Stimulated activated CD4-positive, alpha-beta T cell treated with anti-CD3 and anti-CD28 coated beads, Interleukin-1b, Interleukin-23, amount 100 ng/mL, for 24 hours (primary cell): ENCODE results near the gene RNF44.
"Not testable (repeated sequence)": the region's sequence is repeated elsewhere in the genome, so short reads cannot be mapped to it uniquely, and the experiment has no call there.

Experiments
- DNase-seq, 4 experiments: peaks; one replicate each; pipeline ENCODE4 v3.0.0-alpha.2; 2020; ENCODE audit warnings: low read depth in 4 of 4, low spot score in 1 of 4

RNF44 gene

DNA sequence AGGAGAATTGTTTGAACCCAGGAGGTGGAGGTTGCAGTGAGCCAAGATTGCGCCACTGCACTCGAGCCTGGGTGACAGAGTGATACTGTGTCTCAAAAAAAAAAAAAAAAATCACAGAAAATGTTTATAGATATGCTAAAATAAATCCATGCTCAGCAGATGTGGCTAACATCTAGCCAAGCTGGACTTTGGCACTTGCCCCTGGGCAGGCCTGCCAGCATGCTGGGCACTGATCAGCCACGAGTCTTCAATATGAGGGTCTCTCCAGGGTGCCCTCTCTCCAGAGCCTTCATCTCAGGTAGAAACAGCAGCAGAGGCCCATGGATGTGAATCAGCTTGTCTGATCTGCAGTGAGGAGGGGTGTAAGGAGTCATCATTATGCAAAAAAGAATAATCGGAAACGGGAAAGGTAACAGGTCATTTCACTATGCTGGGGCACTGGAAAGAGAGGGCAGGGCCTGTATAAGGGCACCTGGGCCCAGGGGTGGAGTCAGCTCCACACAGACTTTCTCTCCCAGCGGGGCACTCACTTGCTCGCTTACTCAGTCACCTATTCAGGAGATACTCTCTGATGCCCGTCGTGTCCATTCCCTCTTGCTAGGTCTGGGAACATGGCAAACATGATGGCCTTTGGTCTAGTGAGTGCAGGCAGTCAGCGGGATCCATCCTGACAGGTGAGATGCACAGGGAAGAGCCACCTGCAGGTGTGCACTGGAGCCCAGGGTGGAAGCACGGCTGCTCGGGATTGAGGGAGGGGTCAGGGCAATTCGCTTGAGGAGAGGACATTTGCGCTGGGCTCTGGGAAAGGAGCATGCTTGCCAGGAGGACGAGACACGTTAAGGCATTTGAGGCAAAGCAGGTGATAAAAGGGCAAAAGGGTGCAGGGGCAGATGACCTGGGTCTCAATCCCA, 17.1 kb downstream of the RNF44 start:
- DNase-seq = no peak

DNA sequence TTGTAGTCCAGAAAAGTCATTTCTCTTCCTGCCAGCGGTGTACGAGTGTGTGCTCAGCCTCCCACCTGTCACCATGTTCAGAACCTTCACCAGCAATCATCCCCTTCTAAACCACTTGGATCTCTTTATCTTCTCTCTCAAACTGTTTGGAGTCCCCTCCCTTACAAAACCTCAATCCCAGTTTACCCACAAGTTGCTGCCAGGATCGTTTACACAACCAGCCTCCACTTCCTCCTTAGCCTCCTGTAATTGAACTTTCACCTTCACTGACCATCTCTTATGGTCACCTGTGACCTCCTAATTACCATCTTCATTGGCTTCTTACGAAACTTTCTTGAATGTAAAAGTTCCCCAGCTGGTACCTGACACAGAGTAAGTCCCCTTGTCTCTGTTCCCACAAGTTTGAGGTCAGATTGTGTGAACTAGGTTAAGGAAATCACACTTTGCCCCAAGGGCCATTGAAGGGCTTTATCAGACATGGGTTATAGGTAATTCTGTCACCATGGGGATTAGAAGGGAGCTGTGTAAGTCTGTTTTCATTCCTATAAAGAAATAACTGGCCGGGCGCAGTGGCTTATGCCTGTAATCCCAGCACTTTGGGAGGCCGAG, 20.0 kb downstream of the RNF44 start:
- DNase-seq = no peak

DNA sequence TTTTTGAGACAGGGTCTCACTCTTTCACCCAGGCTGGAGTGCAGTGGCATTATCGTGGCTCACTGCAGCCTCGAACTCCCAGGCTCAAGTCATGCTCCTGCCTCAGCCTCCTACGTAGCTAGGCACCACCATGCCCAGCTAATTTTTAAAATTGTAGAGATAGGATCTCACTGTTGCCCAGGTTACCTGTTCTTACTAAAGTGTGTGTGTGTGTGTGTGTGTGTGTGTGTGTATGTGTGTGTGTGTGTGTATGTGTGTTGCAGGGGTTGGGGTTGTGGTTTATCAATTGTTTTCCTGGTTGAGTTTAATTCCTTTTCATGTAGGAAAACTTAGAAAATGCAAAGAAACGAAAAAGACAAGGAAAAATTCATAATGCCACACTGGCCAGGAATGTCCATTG, 21.8 kb downstream of the RNF44 start:
- no peak for DNase-seq

DNA sequence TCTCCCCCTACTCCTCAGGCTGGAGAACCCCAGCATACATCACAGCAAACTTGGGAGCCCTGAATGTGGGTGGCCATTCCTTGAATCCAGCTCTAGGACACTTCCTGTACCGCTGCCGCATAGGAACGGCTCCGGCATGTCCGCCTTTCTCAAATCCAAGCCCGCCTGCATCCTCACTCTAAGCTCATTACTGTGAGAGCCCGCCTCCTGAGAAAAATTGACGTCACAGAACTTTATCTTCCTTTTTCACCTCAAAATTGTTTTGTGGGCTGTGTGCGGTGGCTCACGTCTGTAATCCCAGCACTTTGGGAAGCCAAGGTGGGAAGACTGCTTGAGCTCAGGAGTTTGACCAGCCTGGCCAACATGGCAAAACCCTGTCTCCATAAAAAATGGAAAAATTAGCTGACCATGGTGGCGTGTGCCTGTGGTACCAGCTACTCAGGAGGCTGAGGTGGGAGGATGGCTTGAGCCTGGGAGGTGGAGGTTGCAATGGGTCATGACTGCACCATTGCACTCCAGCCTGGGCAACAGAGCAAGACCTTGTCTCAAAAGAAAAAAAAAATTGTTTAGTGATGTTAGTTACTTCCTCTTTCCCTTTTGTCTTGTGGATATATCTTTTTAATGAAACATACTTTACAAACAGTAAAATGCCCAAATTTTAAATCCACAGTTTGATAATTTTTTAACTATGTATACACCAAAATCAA, 22.8 kb downstream of the RNF44 start:
- no peak for DNase-seq

DNA sequence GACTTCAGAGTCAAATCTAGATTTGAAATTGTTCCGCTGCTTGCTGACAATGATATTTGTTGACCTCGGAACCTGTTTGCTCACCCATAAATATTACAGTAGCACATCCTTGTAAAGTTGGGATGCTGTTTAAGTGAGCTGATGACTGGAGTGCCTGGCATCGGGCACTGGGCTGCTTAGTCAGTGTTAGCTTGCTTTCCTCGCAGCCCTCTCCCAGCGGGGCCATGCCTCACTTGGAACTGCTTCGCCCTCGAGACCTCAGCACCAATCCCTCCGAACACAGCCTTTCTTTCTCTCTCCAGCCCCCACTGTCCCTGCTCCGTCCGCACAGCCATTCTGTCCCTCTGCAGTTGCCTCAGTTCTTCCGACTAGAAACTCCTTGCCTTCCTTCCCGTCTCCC, 23.4 kb downstream of the RNF44 start:
- no peak for DNase-seq

DNA sequence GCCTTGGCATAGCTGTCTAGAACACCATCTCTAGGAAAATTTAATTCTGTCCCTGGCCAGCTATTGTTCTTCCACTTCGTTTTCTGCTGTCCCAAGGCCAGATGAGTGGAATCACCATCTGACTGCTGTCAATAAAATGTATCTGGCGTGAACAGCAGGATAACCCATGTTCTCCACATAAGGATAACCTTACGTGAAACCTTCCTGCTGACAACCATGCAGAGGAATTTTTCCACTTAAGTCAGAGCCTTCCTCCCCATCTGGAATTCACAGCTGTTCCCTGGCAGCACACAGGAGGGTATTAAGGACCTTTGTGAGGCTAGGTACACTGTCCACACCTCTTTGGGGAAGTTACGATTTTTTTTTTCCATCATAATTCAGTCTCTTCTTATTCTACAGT, 28.6 kb downstream of the RNF44 start:
- DNase-seq = no peak

DNA sequence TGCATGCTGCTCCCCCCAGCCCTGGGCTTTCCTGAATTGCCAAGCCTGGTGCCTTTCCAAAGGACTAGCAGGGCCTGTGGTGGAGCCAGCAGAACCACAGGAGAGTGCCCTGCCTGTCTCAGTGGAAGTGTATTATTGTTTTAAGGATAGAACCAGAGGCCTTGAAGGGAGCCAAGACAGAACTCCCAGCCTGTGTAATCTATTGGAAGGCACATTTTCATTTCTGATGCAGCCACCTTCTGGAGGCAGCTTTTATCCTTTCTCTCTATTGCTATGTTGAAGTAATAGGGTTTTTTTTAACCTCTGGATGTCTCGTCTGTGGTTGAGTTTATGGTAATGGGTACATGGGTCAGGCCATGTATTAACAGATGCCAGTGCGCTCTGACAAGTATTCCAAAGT, 29.3 kb downstream of the RNF44 start:
- DNase-seq = no peak

DNA sequence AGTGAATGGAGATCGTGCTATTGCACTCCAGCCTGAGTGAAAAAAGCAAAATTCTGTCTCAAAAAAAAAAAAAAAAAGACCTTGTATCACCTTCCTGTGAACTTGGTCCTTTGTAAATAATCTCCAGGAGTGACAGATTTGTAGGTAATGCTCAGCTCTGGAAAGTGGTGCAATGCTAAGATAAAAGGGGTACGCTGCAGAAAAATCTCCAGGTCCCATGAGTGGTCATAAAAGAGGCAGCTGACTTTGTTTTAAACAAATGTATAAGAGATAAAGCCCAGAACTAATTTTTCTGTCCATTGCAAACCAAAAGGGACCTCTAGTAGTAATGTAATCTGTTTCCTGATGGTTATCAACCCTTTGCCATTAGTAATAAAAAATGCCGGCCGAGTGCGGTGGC, 33.7 kb downstream of the RNF44 start:
- DNase-seq = no peak

DNA sequence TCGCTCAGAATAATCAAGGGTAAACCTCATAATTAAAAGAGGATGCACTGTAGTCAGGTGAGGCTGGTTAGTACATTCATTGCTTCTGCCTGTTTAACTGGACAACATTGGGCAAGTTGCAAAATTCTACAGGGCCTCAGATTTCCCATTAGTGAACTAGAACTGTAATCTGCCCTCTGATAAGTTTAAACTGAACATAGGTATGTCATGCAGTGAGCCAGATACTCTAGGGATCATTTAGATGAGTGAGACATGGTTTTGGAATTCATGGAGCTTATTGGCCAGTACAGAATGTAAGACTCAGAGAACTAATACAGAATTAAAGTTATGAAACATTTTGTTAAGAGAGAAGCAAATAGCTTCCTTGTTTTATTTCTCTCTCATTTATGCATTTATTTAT, 35.9 kb downstream of the RNF44 start:
- no peak for DNase-seq

DNA sequence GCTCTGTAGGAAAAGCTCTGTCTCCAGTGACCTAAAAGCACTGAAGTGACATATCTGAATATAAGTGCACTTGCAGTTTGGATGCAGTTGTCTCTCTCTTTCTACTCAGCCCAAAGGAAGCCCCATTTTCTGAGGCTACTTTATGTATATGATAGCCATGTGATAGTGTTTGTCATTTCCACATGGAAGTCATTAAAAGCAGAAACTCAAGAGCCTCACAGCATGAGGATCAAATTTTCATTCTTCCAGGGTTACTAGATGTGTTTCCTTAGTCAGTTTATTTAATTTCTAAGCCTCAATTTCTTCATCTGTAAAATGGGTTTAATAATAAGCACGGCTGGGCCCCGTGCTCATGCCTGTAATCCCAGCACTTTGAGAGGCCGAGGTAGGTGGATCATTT, 36.7 kb downstream of the RNF44 start:
- no peak for DNase-seq

DNA sequence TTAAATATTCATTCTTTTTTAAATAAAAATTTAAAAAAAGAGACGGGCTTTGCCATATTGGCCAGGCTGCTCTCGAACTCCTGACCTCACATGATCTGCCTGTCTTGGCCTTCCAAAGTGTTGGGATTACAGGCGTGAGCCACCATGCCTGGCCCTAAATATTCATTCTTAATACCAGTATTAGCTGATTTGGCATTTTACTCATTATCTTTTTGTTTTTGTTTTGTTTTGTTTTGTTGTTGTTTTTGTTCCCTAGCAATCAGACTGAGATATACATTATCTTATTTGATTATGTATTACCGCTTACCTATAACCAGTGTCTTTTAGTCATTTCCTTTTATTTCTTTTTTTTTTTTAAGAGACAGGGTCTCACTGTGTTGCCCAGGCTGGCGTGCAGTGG, 37.9 kb downstream of the RNF44 start:
- DNase-seq = no peak

DNA sequence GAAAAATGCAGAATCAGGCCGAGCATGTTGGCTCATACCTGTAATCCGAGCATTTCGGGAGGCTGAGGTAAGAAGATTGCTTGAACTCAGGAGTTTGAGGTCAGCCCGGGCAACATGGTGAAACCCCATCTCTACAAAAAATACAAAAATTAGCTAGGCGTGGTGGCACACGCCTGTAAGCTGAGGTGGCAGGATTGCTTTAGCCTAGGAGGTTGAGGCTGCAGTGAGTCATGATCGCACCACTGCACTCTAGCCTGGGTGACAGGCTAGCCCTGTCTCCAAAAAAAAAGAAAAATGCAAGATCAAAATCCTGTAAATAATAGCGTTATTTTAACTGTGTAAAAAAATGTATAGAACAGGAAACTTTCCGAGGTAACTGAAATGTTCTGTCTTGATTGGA, 39.4 kb downstream of the RNF44 start:
- no peak for DNase-seq

DNA sequence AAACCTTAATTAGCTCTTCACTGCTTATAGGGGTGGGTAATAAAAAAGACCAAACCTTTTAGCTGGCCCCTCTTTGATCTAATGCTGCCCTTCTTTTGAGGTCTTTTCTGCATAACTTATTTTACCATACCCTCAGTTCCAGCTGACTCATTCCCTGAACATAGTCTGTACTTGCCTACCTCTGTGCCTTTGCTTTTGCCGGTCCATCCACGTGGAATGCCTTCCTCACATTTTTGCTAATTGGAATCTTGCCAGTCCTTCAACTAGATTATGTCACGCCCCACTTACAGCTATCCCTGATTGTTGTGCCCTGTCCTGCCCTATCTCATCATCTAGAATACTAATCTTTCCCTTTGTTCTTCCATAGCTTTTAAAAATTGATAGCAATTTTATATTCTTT, 44.8 kb downstream of the RNF44 start:
- no peak for DNase-seq

DNA sequence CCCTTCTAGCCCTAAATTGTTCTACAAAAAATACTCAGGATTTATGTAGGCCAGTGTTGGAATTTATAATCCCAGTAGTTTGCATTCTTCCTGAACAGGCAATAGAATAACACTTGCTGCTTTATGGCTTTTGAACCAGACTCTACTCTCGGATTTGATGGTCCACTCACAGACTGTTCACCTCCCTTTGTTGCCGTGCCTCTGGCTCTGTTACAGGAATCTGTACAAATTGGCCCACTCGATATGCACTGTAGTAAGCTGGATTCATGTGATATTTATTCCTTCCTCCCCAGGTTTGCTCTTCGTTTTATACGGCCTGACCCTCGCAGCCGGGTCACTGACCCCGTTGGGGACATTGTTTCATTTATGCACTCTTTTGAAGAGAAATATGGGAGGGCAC, 45.3 kb downstream of the RNF44 start:
- no peak for DNase-seq

DNA sequence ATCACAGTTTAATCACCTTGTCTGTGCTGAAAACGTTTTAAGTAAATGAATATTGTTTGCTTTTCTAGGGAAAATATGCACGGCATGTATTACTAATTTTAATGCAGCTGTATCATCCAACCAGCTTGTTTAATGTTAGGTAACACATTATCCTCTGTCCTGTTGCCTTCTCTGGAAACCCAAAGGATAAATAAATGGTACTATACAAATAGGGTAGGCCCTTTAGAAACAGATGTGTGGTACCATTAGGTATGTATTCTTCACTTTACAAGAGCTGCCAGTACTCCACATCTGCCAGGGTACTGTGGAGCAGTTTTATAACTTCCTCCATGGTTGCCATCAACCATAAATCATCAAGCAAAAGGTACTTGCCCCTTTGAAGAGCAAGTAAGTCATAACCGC, 46.1 kb downstream of the RNF44 start:
- DNase-seq = no peak

DNA sequence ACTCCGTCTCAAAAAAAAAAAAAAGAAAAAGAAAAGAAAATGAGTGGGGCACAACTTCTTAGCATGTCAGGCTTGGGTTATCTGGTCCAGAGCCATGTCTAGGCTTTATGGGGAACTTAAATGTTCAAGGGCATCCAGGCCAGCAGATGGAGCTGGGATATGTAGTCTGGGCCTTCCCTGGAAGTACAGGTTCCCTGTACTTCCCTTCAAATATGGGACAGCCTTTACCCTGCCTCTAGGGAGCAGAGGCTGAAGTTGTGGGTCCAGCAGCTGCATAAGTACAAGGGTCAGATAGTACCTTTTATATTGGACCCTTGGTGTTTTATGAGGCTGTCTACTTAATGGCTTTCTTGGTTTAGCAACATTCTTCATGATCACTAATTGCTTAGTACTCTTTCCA, 46.9 kb downstream of the RNF44 start:
- DNase-seq = no peak

DNA sequence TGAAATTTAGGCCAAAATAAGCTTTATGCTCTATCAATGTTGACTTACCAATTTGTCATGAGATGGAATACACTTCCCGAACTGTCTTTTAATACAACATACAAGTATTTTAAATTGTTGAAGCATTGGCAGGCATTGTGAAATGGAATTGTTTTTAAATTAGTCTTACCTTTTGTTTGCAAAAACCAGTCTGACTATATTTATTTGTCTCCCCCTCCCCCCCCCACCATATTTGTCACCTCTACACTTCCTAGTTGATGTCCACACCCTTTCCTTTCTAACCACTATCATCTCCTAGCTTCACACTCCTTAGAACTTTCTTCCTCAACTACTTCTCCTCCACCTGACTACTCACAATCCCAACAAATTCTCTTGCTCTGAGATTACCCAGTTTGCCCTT, 48.1 kb downstream of the RNF44 start:
- DNase-seq = no peak

DNA sequence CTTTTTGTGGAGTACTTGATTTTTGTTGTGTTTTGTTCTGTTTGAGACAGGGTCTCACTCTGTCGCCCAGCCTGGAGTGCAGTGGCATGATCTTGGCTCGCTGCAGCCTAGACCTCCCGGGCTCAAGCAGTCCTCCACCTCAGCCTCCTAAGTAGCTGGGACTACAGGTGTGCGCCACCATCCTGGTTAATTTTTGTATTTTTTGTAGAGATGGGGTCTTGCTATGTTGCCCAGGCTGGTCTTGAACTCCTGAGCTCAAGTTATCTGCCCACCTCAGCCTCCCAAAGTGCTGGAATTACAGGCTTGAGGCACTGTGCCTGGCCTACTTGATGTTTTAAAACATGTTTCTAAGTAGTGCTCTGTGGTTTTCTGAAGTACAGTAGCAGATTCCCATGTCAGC, 50.0 kb downstream of the RNF44 start:
- not testable (repeated sequence) for DNase-seq

DNA sequence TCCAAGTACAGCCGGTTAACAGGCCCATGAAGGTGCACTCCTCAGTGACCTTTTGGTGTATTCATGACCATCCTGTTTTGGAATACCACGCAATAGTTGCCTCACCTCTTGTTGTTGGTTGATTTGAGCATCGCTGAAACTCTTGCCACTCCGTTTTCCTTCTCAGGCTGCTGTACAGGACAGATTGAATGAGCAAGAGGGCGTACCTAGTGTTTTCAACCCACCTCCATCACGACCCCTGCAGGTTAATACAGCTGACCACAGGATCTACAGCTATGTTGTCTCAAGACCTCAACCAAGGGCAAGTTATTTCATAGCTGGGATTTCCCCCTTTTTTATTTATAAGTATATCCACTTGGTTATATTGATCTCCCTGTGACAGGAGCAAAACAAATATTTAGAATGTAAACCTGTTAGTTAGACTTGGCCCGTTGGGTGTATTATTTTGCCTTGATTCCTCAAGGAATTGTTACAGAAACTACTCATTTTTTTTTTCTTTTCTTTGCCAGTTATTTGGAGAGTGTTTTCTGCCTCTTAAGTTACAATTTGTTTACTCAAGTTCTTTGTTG, 50.9 kb downstream of the RNF44 start:
- no peak for DNase-seq

DNA sequence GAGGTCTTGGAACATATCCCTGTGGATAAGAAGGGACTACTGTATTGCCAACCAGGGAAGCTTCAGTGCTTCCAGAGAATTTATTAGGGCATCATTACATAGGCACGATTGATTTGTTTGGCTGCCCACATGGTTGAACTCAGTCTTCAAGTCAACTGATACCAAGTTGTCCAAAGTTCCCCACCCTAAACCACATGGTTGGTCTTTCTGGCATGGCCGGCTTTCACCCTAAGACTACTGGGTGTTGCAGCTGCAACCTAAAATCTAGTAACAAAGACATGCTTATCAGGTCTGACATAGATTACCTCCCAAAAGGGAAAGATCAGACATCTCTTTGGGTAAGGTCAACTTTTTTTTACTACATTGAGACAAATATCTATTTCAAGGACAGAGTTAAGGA, 52.0 kb downstream of the RNF44 start:
- DNase-seq = no peak

DNA sequence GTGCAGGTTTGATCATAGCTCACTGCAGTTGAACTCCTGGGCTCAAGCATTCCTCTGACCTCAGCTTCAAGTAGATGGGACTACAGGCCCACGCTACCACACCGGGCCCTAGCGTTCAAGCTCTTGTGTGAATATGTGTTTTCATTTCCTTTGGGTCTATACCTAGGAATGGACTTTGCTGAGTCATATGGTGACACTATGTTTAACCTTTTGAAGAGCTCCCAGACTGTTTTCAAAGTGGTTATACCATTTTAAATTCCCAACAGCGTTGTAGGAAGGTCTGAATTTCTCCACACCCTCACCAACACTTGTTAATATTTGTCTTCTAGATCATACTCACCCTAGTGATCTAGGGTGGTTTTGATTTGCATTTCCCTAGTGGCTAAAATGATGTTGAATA, 55.5 kb downstream of the RNF44 start:
- no peak for DNase-seq
